BLaER1 (cell line): ENCODE measurements around the gene SLC31A2.
A peak's percentile ranks its signal among the peaks of the same experiment; 100 is the strongest.

Experiments used
- H3K27ac ChIP-seq: shearing (Covaris generic); formaldehyde crosslinking; 2 replicates; pipeline ENCODE4 v1.8.1; 2022
- H3K27me3 ChIP-seq: shearing (Covaris generic); formaldehyde crosslinking; 2 replicates; pipeline ENCODE4 v1.8.1; 2022
- H3K36me3 ChIP-seq: shearing (Covaris generic); formaldehyde crosslinking; 2 replicates; pipeline ENCODE4 v1.8.1; 2022
- H3K4me1 ChIP-seq: shearing (Covaris generic); formaldehyde crosslinking; 2 replicates; pipeline ENCODE4 v1.8.1; 2022
- H3K4me2 ChIP-seq: shearing (Covaris generic); formaldehyde crosslinking; 2 replicates; pipeline ENCODE4 v1.8.1; 2022
- H3K4me3 ChIP-seq: shearing (Covaris generic); formaldehyde crosslinking; 2 replicates; pipeline ENCODE4 v1.8.1; 2022
- H3K9ac ChIP-seq: shearing (Covaris generic); formaldehyde crosslinking; 2 replicates; pipeline ENCODE4 v1.8.1; 2022
- H3K9me3 ChIP-seq: shearing (Covaris generic); formaldehyde crosslinking; 2 replicates; pipeline ENCODE4 v1.8.1; 2022
- H4K20me1 ChIP-seq: shearing (Covaris generic); formaldehyde crosslinking; 2 replicates; pipeline ENCODE4 v1.8.1; 2022
- Cebpa-rat ChIP-seq: shearing (Covaris generic); IDR thresholded peaks from 2 replicates; pipeline ENCODE4 v1.8.1; 2022

Gene SLC31A2

GRCh38 chr9:113151696-113152630 is 1.2 kb downstream of the SLC31A2 start:
- H3K4me2 ChIP-seq = peak overlapping the region; percentile 94
- TF ChIP-seq Cebpa-rat = no peak
- H3K27ac ChIP-seq = no peak overlapping the region
- peaks cover 1% of the 10 kb centered on the region; the same call in 1 of the 2 replicates for H3K36me3 ChIP-seq
- H3K9ac ChIP-seq = peak overlapping the region; percentile 80; the same call in 1 of the 2 replicates
- peaks cover 47% of the 10 kb centered on the region for H3K4me1 ChIP-seq
- peaks cover 27% of the 10 kb centered on the region for H4K20me1 ChIP-seq
- H3K4me3 ChIP-seq = peak overlapping the region; percentile 83
- peaks cover 4% of the 10 kb centered on the region; the same call in 1 of the 2 replicates for H3K27me3 ChIP-seq
- H3K9me3 ChIP-seq = no peaks in the 10 kb centered on the region

GRCh38 chr9:113152699-113153098 is 1.9 kb downstream of the SLC31A2 start:
- H4K20me1 ChIP-seq = peaks cover 27% of the 10 kb centered on the region
- no peak overlapping the region for H3K4me2 ChIP-seq

GRCh38 chr9:113153599-113153998 is 2.8 kb downstream of the SLC31A2 start:
- Histone ChIP-seq H3K4me1 (peaks cover 47% of the 10 kb centered on the region), H3K9me3 (no peaks in the 10 kb centered on the region), H3K27me3 (peaks cover 4% of the 10 kb centered on the region; the same call in 1 of the 2 replicates), H3K36me3 (peaks cover 17% of the 10 kb centered on the region), H4K20me1 (peaks cover 30% of the 10 kb centered on the region), H3K4me3 (no peak overlapping the region), H3K4me2 (0 out of 2 replicates have a peak overlapping the region, but pooled peaks have one; percentile 44), H3K9ac (no peak overlapping the region), H3K27ac (no peak overlapping the region)
- TF ChIP-seq Cebpa-rat = no peak

More at GRCh38 chr9:113152699-113153098, 1.9 kb downstream of the SLC31A2 start:
- Histone ChIP-seq H3K9me3 (no peaks in the 10 kb centered on the region), H3K4me1 (peaks cover 47% of the 10 kb centered on the region), H3K9ac (no peak overlapping the region), H3K27me3 (peaks cover 4% of the 10 kb centered on the region; the same call in 1 of the 2 replicates), H3K27ac (no peak overlapping the region), H3K36me3 (peaks cover 9% of the 10 kb centered on the region), H3K4me3 (no peak overlapping the region)
- no peak for TF ChIP-seq Cebpa-rat

- Histone ChIP-seq H3K4me1 (peaks cover 47% of the 10 kb centered on the region), H3K27me3 (peaks cover 4% of the 10 kb centered on the region; the same call in 1 of the 2 replicates), H4K20me1 (peaks cover 31% of the 10 kb centered on the region), H3K9ac (peak overlapping the region; percentile 39; the same call in 1 of the 2 replicates), H3K4me2 (peak overlapping the region; percentile 44), H3K36me3 (peaks cover 25% of the 10 kb centered on the region), H3K4me3 (no peak overlapping the region), H3K27ac (no peak overlapping the region), H3K9me3 (no peaks in the 10 kb centered on the region)
- TF ChIP-seq Cebpa-rat = no peak
These were observed 3.7 kb downstream of the SLC31A2 start for GRCh38 chr9:113154471-113154870.

- H3K9ac ChIP-seq = no peak overlapping the region
- peak overlapping the region; percentile 44; the same call in 1 of the 2 replicates for H3K4me2 ChIP-seq
- peaks cover 30% of the 10 kb centered on the region for H3K36me3 ChIP-seq
- H3K27ac ChIP-seq = no peak overlapping the region
- H3K4me1 ChIP-seq = peaks cover 47% of the 10 kb centered on the region
- no peaks in the 10 kb centered on the region for H3K9me3 ChIP-seq
- H3K27me3 ChIP-seq = peaks cover 4% of the 10 kb centered on the region; the same call in 1 of the 2 replicates
- no peak for TF ChIP-seq Cebpa-rat
- peaks cover 31% of the 10 kb centered on the region for H4K20me1 ChIP-seq
- H3K4me3 ChIP-seq = no peak overlapping the region
These were observed 4.1 kb downstream of the SLC31A2 start for GRCh38 chr9:113154946-113155345.

- Histone ChIP-seq H3K9me3 (no peaks in the 10 kb centered on the region), H3K27ac (no peak overlapping the region), H4K20me1 (peaks cover 31% of the 10 kb centered on the region), H3K9ac (no peak overlapping the region), H3K4me3 (no peak overlapping the region), H3K4me1 (peaks cover 41% of the 10 kb centered on the region), H3K27me3 (peaks cover 4% of the 10 kb centered on the region; the same call in 1 of the 2 replicates), H3K36me3 (peaks cover 40% of the 10 kb centered on the region), H3K4me2 (peak overlapping the region; percentile 33)
- no peak for TF ChIP-seq Cebpa-rat
These were observed 5.2 kb downstream of the SLC31A2 start for GRCh38 chr9:113155911-113156588.

GRCh38 chr9:113156880-113157279 is 6.1 kb downstream of the SLC31A2 start:
- H3K36me3 ChIP-seq = peaks cover 49% of the 10 kb centered on the region
- no peak overlapping the region for H3K9ac ChIP-seq
- peaks cover 31% of the 10 kb centered on the region for H4K20me1 ChIP-seq
- H3K27me3 ChIP-seq = peaks cover 1% of the 10 kb centered on the region; the same call in 1 of the 2 replicates
- H3K4me2 ChIP-seq = no peak overlapping the region
- no peaks in the 10 kb centered on the region for H3K9me3 ChIP-seq
- no peak overlapping the region for H3K27ac ChIP-seq
- no peak overlapping the region for H3K4me3 ChIP-seq
- peaks cover 36% of the 10 kb centered on the region for H3K4me1 ChIP-seq
- TF ChIP-seq Cebpa-rat = no peak

- Histone ChIP-seq H3K4me1 (peaks cover 29% of the 10 kb centered on the region), H3K4me3 (no peak overlapping the region), H3K9me3 (no peaks in the 10 kb centered on the region), H3K4me2 (no peak overlapping the region), H3K27ac (no peak overlapping the region), H3K9ac (no peak overlapping the region), H3K36me3 (peaks cover 63% of the 10 kb centered on the region), H4K20me1 (peaks cover 31% of the 10 kb centered on the region), H3K27me3 (no peaks in the 10 kb centered on the region)
- no peak for TF ChIP-seq Cebpa-rat
These were observed 7.6 kb downstream of the SLC31A2 start for GRCh38 chr9:113158446-113158845.

- H4K20me1 ChIP-seq = peaks cover 10% of the 10 kb centered on the region; the same call in 1 of the 2 replicates
- no peak overlapping the region for H3K4me2 ChIP-seq
- peaks cover 85% of the 10 kb centered on the region for H3K36me3 ChIP-seq
- no peaks in the 10 kb centered on the region for H3K9me3 ChIP-seq
- H3K27ac ChIP-seq = no peak overlapping the region
- H3K27me3 ChIP-seq = no peaks in the 10 kb centered on the region
- H3K9ac ChIP-seq = no peak overlapping the region
- no peak overlapping the region for H3K4me3 ChIP-seq
- no peak for TF ChIP-seq Cebpa-rat
- peaks cover 11% of the 10 kb centered on the region for H3K4me1 ChIP-seq
These were observed 9.8 kb downstream of the SLC31A2 start for GRCh38 chr9:113160571-113160970.

GRCh38 chr9:113163001-113163400 is 12.2 kb downstream of the SLC31A2 start:
- no peak overlapping the region for H3K9ac ChIP-seq
- H3K36me3 ChIP-seq = peaks cover 97% of the 10 kb centered on the region
- no peak overlapping the region for H3K4me3 ChIP-seq
- H3K27ac ChIP-seq = no peak overlapping the region
- H3K4me2 ChIP-seq = no peak overlapping the region
- H4K20me1 ChIP-seq = 0 out of 2 replicates have a peak, but pooled peaks cover 10% of the 10 kb centered on the region
- H3K27me3 ChIP-seq = no peaks in the 10 kb centered on the region
- TF ChIP-seq Cebpa-rat = no peak
- no peaks in the 10 kb centered on the region for H3K9me3 ChIP-seq
- no peaks in the 10 kb centered on the region for H3K4me1 ChIP-seq
